IMR-90 (cell line): ENCODE results near the gene TFB1M. TPM values are rescaled to one million over a fixed set of nuclear protein-coding genes. Genes with fewer than 3 reads are reported as not detected.

ENCODE experiments used
- ATAC-seq: fragments of 200-7000 bp; cut with Tn5 transposase; 2 replicates; pipeline ENCODE4 v1.9.1; 2020; ENCODE audit warnings: low read depth, mild to moderate bottlenecking, moderate library complexity
- BruUV-seq: library from RNA; stranded (reverse); fragments of 400-500 nt; replicated peaks from 2 replicates; lab custom pipeline; 2021; lab: Mats Ljungman, UMichigan
- CTCF ChIA-PET: fragments of 300-600 bp; formaldehyde crosslinking; extraction: SDS; loops from one replicate; lab custom pipeline; 2021; ENCODE audit warnings: antibody characterized with exemption; lab: Yijun Ruan, JAX
- POLR2A ChIA-PET: fragments of 300-600 bp; sonication (Branson Sonifier 250); formaldehyde crosslinking; loops from one replicate; lab custom pipeline; 2022; ENCODE audit warnings: antibody characterized with exemption; ENCODE audit not compliant: unreplicated experiment; lab: Charles Lee
- DNase-seq: peaks from one replicate; pipeline ENCODE4 v3.0.0; 2013
- H2AFZ ChIP-seq: replicated peaks from 2 replicates; pipeline ENCODE3; 2013; ENCODE audit warnings: low read length, mild to moderate bottlenecking; ENCODE audit not compliant: poor library complexity
- H2AK5ac ChIP-seq: 2 replicates; pipeline ENCODE4 v1.6.1; 2013; ENCODE audit warnings: low read depth, low read length, inconsistent platforms
- H2AK9ac ChIP-seq: replicated peaks from 2 replicates; pipeline ENCODE3; 2013; ENCODE audit warnings: mild to moderate bottlenecking, low read depth, low read length, moderate library complexity; ENCODE audit not compliant: poor library complexity
- H2BK120ac ChIP-seq: 2 replicates; pipeline ENCODE4 v1.6.1; 2013; ENCODE audit warnings: low read depth, low read length, inconsistent platforms
- H2BK15ac ChIP-seq: 3 replicates; pipeline ENCODE4 v1.6.1; 2013; ENCODE audit warnings: low read depth, low read length, inconsistent platforms
- H2BK20ac ChIP-seq: 2 replicates; pipeline ENCODE4 v1.6.1; 2013; ENCODE audit warnings: low read depth, mild to moderate bottlenecking, inconsistent platforms, low read length, moderate library complexity
- H2BK5ac ChIP-seq: 2 replicates; pipeline ENCODE4 v1.6.1; 2013; ENCODE audit warnings: mild to moderate bottlenecking, low read depth, low read length, inconsistent platforms; ENCODE audit not compliant: poor library complexity, severe bottlenecking
- H3K14ac ChIP-seq: replicated peaks from 2 replicates; pipeline ENCODE4 v1.6.1; 2013; ENCODE audit warnings: low read depth, low read length, inconsistent platforms
- H3K18ac ChIP-seq: 2 replicates; pipeline ENCODE4 v1.6.1; 2013; ENCODE audit warnings: low read depth, low read length, control low read depth
- H3K23ac ChIP-seq: 2 replicates; pipeline ENCODE4 v1.6.1; 2013; ENCODE audit warnings: low read depth, low read length, inconsistent platforms
- H3K27ac ChIP-seq: 2 replicates; pipeline ENCODE4 v1.5.1; 2013; ENCODE audit warnings: mild to moderate bottlenecking, control low read depth, low read length; ENCODE audit not compliant: insufficient read depth
- H3K27me3 ChIP-seq: 2 replicates; pipeline ENCODE4 v1.6.1; 2013; ENCODE audit warnings: low read length; ENCODE audit not compliant: control insufficient read depth, insufficient read depth
- H3K36me3 ChIP-seq: 2 replicates; pipeline ENCODE4 v1.6.1; 2013; ENCODE audit warnings: low read length, mixed read lengths; ENCODE audit not compliant: control insufficient read depth, insufficient read depth
- H3K4ac ChIP-seq: 2 replicates; pipeline ENCODE4 v1.6.1; 2013; ENCODE audit warnings: low read depth, low read length, inconsistent platforms
- H3K4me1 ChIP-seq: 2 replicates; pipeline ENCODE4 v1.6.1; 2013; ENCODE audit warnings: low read length, mixed read lengths; ENCODE audit not compliant: control insufficient read depth, insufficient read depth
- H3K4me2 ChIP-seq: 2 replicates; pipeline ENCODE4 v1.6.1; 2013; ENCODE audit warnings: low read depth, mild to moderate bottlenecking, control low read depth, low read length, moderate library complexity
- H3K4me3 ChIP-seq: 2 replicates; pipeline ENCODE4 v1.5.1; 2013; ENCODE audit warnings: low read depth, mild to moderate bottlenecking, control low read depth, low read length, moderate library complexity; ENCODE audit not compliant: insufficient read depth
- H3K56ac ChIP-seq: 2 replicates; pipeline ENCODE4 v1.6.1; 2013; ENCODE audit warnings: low read length, inconsistent platforms; ENCODE audit not compliant: insufficient read depth; ENCODE audit errors: extremely low read depth
- H3K79me1 ChIP-seq, 2 experiments: 2 replicates each; pipeline ENCODE4 v1.6.1; 2013; ENCODE audit warnings: low read length in 2 of 2, inconsistent platforms in 1 of 2, low read depth in 1 of 2
- H3K9ac ChIP-seq: 2 replicates; pipeline ENCODE4 v1.6.1; 2013; ENCODE audit warnings: low read depth, low read length, control low read depth
- H3K9me1 ChIP-seq: 2 replicates; pipeline ENCODE4 v1.6.1; 2013; ENCODE audit warnings: low read length, inconsistent platforms; ENCODE audit not compliant: insufficient read depth
- H3K9me3 ChIP-seq: 2 replicates; pipeline ENCODE4 v1.6.1; 2013; ENCODE audit warnings: low read length; ENCODE audit not compliant: control insufficient read depth, insufficient read depth
- H4K20me1 ChIP-seq: 2 replicates; pipeline ENCODE4 v1.6.1; 2013; ENCODE audit warnings: low read length, inconsistent platforms; ENCODE audit not compliant: insufficient read depth
- H4K5ac ChIP-seq: 2 replicates; pipeline ENCODE4 v1.6.1; 2013; ENCODE audit warnings: mild to moderate bottlenecking, low read depth, low read length, control low read depth
- H4K8ac ChIP-seq, 2 experiments: 2 replicates each; pipeline ENCODE4 v1.6.1; 2013; ENCODE audit warnings: low read depth in 2 of 2, low read length in 2 of 2, control low read depth in 1 of 2, inconsistent platforms in 1 of 2
- H4K91ac ChIP-seq: 2 replicates; pipeline ENCODE4 v1.6.1; 2013; ENCODE audit warnings: low read depth, low read length, inconsistent platforms; ENCODE audit not compliant: insufficient read depth
- BHLHE40 ChIP-seq: fragments of 150-350 bp; IDR thresholded peaks from 2 replicates; pipeline ENCODE4 v1.6.1; 2016; ENCODE audit warnings: mild to moderate bottlenecking, low read depth, low read length
- CEBPB ChIP-seq: IDR thresholded peaks from 2 replicates; pipeline ENCODE4 v1.6.1; 2012; ENCODE audit warnings: low read depth, low read length, improper control_type of control experiment
- CHD1 ChIP-seq: IDR thresholded peaks from 2 replicates; pipeline ENCODE4 v1.6.1; 2012; ENCODE audit warnings: low read depth, low read length, improper control_type of control experiment
- CTCF ChIP-seq: conservative IDR thresholded peaks from 2 replicates; pipeline ENCODE4 v1.5.1; 2012; ENCODE audit warnings: mild to moderate bottlenecking, low read depth, low read length, improper control_type of control experiment
- ELK1 ChIP-seq: fragments of 150-350 bp; IDR thresholded peaks from 2 replicates; pipeline ENCODE4 v1.6.1; 2016; ENCODE audit warnings: low read depth, mild to moderate bottlenecking, low read length, moderate library complexity, borderline replicate concordance
- FOS ChIP-seq: fragments of 150-350 bp; IDR thresholded peaks from 2 replicates; pipeline ENCODE4 v1.6.1; 2016; ENCODE audit warnings: low read depth, low read length
- MAFK ChIP-seq: IDR thresholded peaks from 2 replicates; pipeline ENCODE4 v1.6.1; 2012; ENCODE audit warnings: low read depth, low read length, improper control_type of control experiment
- MXI1 ChIP-seq: IDR thresholded peaks from 2 replicates; pipeline ENCODE4 v1.6.1; 2012; ENCODE audit warnings: low read depth, mild to moderate bottlenecking, low read length, moderate library complexity, borderline replicate concordance
- NFE2L2 ChIP-seq: fragments of 150-350 bp; IDR thresholded peaks from 2 replicates; pipeline ENCODE4 v1.6.1; 2016; ENCODE audit warnings: low read depth, mild to moderate bottlenecking, low read length
- POLR2A ChIP-seq: IDR thresholded peaks from 2 replicates; pipeline ENCODE4 v1.6.1; 2012; ENCODE audit warnings: mild to moderate bottlenecking, low read depth, low read length
- SMC3 ChIP-seq: fragments of 150-350 bp; IDR thresholded peaks from 2 replicates; pipeline ENCODE4 v1.6.1; 2016; ENCODE audit warnings: low read depth, mild to moderate bottlenecking, antibody characterized with exemption, low read length, moderate library complexity
- WGBS, 2 experiments: methylation state at CpG; one replicate each; pipeline versions ENCODE4 v1.1.5 to v1.1.7; 2013; ENCODE audit warnings: missing lambda C conversion rate in 2 of 2; ENCODE audit not compliant: insufficient read length in 1 of 2; ENCODE audit errors: extremely low coverage in 2 of 2; 5-methylcytosine and 5-hydroxymethylcytosine counted together
- dilution Hi-C: fragments of 300-500 bp; cut with HindIII; formaldehyde crosslinking; loops from one replicate; pipeline ENCODE4 v1.14.3; 2018; ENCODE audit warnings: low sequenced_read_pairs; ENCODE audit not compliant: unreplicated experiment
- in situ Hi-C: fragments of 300-500 bp; cut with MboI; formaldehyde crosslinking; loops from 3 replicates; pipeline ENCODE4 v1.14.3; 2019; ENCODE audit warnings: low sequenced_read_pairs, inconsistent platforms, mixed read lengths
- intact Hi-C: fragments of 100-400 bp; cut with micrococcal nuclease; formaldehyde crosslinking; loops from 2 replicates; pipeline ENCODE4 v1.10.0; 2022
- polyA plus RNA-seq, 3 experiments: library from polyadenylated mRNA; depleted of rRNA; stranded (reverse); fragments of >200 nt; gene quantifications; 2 replicates each; pipeline ENCODE4 v1.2.3, GENCODE V29; 2012; ENCODE audit warnings: low replicate concordance in 1 of 3
- total RNA-seq: library from RNA; depleted of rRNA; stranded (reverse); fragments of >200 nt; gene quantifications from 2 replicates; pipeline ENCODE4 v1.2.3, GENCODE V29; 2012
- TF ChIP-seq, protein P1 (sequence below): fragments of 150-350 bp; IDR thresholded peaks from 2 replicates; pipeline ENCODE4 v1.6.1; 2017; ENCODE audit warnings: mild to moderate bottlenecking, antibody characterized with exemption, low read length, low read depth

The TFB1M gene
- total and polyA plus RNA-seq, 2 of the 4 experiments (the other 2 are of a cell fraction): 18.1 to 22.4 TPM

DNA sequence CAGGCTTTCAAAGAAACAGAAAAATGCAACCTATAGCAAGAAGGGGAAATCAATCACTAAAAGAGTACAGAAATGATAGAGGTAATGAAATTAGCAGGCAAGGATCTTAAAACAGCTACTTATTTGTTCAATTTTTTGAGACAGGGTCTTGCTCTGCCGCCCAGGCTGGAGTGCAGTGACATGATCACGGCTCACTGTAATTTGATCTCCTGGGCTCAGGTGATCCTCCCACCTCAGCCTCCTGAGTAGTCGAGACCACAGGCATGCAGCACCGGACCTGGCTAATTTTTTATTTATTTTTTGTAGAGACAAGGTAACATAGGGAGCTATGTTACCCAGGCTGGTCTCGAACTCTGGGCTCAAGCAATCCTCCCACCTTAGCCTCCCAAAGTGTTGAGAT, 21.6 kb downstream of the TFB1M start:
- H3K56ac ChIP-seq: no peak overlapping the region
- H3K4me3 ChIP-seq: no peak overlapping the region
- no peak overlapping the region for H2BK20ac ChIP-seq
- H2AK9ac ChIP-seq: no peak overlapping the region
- no peak for TF ChIP-seq SMC3
- no peak for TF ChIP-seq NFE2L2
- TF ChIP-seq MAFK: no peak
- TF ChIP-seq ELK1: no peak
- no peak for TF ChIP-seq BHLHE40
- no peak for TF ChIP-seq POLR2A
- TF ChIP-seq CHD1: no peak
- TF ChIP-seq MXI1: no peak
- TF ChIP-seq FOS: no peak
- no peak for TF ChIP-seq CEBPB
- no peak for TF ChIP-seq CTCF
- TF ChIP-seq, protein P1, sequence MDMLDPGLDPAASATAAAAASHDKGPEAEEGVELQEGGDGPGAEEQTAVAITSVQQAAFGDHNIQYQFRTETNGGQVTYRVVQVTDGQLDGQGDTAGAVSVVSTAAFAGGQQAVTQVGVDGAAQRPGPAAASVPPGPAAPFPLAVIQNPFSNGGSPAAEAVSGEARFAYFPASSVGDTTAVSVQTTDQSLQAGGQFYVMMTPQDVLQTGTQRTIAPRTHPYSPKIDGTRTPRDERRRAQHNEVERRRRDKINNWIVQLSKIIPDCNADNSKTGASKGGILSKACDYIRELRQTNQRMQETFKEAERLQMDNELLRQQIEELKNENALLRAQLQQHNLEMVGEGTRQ: no peak
- H2BK15ac ChIP-seq: no peak overlapping the region
- H3K9me1 ChIP-seq: peaks cover 5% of the 10 kb centered on the region; the same call in 1 of the 2 replicates
- H3K4ac ChIP-seq: no peak overlapping the region
- no peaks in the 10 kb centered on the region for H3K9me3 ChIP-seq
- H2BK5ac ChIP-seq: no peak overlapping the region
- intact Hi-C loops: no loop called here
- dilution Hi-C loops: no loop called here
- no peak overlapping the region for H4K8ac ChIP-seq
- no peaks in the 10 kb centered on the region for H4K20me1 ChIP-seq
- H3K18ac ChIP-seq: no peak overlapping the region
- POLR2A ChIA-PET: no interaction called here
- peaks cover 17% of the 10 kb centered on the region for H3K36me3 ChIP-seq
- H2BK120ac ChIP-seq: no peak overlapping the region
- H2AK5ac ChIP-seq: no peak overlapping the region
- 100% methylated on average over 1 of the region's 5 CpGs; no CpG with 5 or more reads in 1 of the 2 experiments for WGBS, 2 experiments
- no peaks in the 10 kb centered on the region for H3K27me3 ChIP-seq
- H3K23ac ChIP-seq: no peak overlapping the region
- H4K5ac ChIP-seq: no peak overlapping the region
- no peak overlapping the region for H3K4me2 ChIP-seq
- CTCF ChIA-PET: no interaction called here
- no peak overlapping the region for H3K14ac ChIP-seq
- no peak for DNase-seq
- no peak overlapping the region for H3K9ac ChIP-seq
- no peak for ATAC-seq
- no peak overlapping the region for H3K27ac ChIP-seq
- H3K79me1 ChIP-seq: peaks cover 7 to 28% of the 10 kb centered on the region in 2 experiments
- no peak overlapping the region for H4K91ac ChIP-seq
- H2AFZ ChIP-seq: no peak overlapping the region
- BruUV-seq: no TSS peak
- in situ Hi-C loops: no loop called here
- H3K4me1 ChIP-seq: no peaks in the 10 kb centered on the region
